Nucleus accumbens (tissue), 56 donors: ENCODE data around the gene FBXL13.
"Not testable (repeated sequence)": the region's sequence is repeated elsewhere in the genome, so short reads cannot be mapped to it uniquely, and the experiment has no call there.

Source experiments
- DNase-seq, 56 donors: peaks; one replicate each; lab custom pipeline; 2025; lab: John Stamatoyannopoulos, UW

Gene FBXL13

DNA sequence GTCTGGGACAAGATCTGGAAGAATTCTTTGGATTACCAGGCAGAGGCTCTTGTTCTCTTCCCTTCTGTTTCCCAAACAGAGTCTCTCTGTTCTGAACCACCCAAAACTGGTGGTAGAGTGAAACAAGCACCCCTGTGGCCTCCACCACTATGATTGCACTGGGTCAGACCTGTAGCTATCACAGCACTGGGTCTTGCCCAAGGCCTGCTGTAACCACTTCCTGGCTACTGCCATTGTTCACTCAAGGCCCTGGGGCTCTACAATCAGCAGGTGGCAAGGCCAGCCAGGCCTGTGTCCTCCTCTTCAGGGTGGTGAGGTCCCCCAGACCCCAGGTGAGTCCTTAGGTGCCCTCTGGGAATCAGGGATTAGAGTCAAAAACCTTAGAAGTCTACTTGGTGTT lies 165.9 kb downstream of the FBXL13 start:
- DNase-seq, result no peak

DNA sequence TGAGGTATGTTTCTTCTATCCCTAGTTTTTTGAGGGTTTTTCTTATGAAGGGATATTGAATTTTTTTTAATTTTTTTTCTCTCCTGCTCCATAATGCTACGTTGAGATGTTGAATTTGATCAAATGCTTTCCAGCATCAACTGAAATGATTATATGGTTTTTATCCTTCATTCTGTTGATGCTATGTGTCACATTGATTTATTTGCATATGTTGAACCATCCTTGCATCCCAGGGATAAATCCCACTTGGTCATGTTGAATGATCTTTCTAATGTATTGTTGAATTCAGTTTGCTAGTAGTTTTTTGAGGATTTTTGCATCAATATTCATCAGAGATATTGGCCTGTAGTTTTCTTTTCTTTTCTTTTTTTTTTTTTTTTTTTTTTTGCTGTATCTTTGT lies 171.0 kb downstream of the FBXL13 start:
- DNase-seq, result not testable (repeated sequence)

DNA sequence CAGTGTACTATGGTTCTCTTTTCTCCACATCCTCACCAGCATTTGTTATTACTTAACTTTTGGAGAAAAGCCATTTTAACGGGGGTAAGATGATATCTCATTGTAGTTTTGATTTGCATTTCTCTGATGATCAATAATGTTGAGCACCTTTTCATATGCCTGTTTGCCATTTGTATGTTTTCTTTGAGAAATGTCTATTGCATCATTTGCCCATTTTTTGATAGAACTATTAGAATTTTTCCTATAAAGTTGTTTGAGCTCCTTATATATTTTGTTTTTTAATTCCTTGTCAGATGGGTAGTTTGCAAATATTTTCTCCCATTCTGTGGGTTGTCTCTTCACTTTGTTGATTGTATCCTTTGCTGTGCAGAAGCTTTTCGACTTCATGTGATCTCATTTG lies 172.5 kb downstream of the FBXL13 start:
- DNase-seq, result not testable (repeated sequence)

DNA sequence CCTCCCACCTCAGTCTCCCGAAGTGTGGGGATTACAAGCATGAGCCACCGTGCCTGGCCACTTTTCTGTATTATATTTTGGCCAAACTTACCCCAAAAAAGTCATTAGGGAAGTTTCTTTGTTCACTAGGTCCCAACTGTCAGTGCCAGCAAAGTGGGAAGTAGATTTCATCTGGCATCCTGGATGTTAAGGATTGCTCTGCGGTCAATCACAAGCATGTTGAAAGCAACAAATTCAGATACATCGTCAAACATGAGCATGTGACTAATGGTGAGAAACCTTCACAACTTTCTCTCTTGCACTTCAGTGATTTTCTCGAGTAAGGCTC lies 176.1 kb downstream of the FBXL13 start:
- no peak for DNase-seq

DNA sequence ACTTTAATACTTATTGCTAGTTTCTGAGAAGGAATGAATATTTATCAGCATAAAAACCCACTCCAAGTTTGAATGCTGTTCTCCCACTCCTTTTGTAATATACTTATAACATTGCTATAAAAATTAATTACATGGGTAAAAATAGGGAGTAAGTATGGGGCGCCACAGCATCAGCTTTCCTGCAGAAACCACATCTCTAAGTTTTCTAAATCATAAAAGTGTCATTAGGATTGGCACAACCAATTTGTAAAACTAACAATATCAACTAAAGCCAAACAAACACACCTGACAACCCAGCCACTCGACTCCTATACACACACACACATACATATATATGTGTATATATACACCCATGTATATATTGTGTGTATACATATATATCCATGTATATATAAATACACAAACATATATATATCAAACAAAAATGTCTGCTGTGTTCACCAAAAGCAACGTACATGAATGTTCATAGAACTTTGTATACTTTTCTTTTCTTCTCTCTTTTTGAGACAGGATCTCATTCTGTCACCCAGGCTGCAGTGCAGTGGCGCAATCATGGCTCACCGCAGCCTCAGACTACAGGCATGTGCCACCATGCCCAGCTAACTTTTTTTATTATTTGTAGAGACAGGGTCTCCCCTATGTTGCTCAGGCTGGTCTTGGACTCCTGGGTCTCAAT lies 176.6 kb downstream of the FBXL13 start:
- DNase-seq, result no peak

DNA sequence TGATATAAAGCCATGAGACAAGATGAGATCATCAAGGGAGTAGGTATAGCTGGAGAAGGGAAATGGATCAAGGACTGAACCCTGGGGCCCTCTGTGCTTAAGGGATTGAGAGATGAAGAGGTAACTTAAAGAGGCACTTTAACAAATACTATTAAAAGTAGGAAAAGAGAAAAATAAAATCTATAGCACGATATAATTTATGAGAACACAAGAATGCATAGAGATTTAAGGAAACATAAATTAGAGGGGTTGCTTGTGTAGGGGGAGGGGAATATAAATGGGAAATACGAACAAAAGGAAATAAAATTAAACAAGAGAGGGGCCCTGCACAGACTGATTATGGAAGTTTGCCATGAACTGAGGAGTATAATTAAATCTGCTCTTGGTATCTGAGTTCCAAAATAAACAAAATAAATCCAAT lies 177.4 kb downstream of the FBXL13 start:
- no peak for DNase-seq

DNA sequence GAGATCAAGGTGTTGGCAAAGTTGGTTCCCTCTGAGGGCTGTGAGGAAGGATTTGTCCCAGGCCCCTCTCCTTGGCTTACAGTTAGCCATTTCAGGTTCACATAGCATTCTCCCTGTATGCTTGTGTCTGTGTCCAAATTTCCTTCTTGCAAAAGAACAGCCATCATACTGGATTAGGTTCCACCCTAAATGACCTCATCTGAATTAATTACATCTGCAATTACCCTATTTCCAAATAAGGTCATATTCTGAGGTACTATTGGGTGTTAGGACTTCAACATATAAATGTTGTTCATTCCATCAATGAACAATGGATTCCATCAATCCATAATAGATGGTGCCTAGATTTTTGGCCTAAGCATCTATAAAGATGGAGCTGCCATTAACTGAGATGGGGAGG lies 178.0 kb downstream of the FBXL13 start:
- no peak for DNase-seq

DNA sequence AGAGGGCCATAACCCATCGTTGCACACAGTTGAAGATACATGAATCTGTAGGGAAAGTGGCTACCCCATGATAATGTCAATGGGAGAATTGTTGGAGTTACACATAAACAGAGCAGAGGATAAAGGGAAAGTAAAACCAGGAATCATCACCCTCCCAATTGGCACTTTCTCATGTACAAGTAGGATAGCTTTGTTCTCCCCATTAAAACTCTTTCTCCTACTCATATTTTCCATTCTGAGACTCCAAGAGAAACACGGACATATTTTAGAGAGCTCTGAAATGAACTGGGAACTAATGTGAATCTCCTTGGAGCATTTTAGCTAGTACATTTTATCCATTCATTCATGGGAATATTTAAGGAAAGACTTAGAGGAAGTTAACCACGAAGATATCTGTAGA lies 179.0 kb downstream of the FBXL13 start:
- no peak for DNase-seq

DNA sequence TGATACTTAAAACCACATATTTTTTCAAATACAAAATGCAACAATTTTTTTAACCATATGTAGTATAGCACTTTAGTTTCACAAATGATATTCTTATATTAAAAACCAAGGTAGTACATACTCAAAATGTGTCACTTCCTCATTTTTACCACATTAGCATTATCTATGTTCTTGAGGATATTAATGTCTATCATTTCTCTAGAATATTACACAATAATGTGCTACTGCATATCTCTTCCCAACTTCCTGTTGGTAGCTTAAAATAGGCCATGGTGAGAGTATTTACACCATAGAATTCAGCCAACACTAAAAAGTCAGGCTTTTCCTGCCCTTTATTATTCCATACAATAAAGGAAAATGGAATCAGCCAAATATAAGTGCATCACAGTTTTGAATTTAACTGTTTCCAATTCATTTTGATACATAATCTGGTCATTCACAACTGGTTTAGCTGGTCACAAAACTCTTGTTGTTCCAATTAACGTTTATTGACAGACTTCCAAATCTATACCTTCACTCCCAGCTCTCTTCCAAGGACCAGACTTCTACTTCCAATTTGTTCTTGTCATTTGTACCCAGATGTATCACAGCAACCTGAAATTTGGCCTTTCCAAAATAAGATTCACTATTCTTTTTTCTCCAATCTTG lies 181.8 kb downstream of the FBXL13 start:
- no peak for DNase-seq

DNA sequence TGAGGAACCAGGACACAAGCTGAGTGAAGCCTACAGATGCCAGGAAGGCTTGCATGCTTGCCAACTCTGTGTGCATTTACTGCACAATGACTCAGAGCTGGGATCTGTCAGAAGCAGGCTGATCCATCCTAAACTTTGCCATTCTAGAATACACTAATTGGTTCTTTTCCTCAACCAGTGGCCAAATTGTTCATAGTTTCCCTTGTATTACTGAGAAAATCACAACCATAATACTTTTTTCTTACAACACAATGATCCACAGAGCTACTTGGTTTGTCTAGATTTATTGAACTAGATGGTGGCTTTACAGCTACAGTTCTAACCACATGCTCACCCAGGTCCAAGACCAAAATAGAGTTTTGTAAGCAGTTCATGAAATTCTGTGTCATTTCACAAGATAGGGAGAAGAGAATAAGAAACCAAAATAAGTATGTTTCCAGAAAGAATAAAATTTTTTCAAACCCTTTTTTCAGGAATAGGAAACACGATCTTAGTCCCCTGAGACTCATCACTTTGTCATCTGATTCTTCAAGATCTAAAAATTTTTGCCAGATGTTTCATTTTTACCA lies 182.8 kb downstream of the FBXL13 start:
- DNase-seq, result peak in 6 of 56 donors; percentile 2 to 38 (median 9)

DNA sequence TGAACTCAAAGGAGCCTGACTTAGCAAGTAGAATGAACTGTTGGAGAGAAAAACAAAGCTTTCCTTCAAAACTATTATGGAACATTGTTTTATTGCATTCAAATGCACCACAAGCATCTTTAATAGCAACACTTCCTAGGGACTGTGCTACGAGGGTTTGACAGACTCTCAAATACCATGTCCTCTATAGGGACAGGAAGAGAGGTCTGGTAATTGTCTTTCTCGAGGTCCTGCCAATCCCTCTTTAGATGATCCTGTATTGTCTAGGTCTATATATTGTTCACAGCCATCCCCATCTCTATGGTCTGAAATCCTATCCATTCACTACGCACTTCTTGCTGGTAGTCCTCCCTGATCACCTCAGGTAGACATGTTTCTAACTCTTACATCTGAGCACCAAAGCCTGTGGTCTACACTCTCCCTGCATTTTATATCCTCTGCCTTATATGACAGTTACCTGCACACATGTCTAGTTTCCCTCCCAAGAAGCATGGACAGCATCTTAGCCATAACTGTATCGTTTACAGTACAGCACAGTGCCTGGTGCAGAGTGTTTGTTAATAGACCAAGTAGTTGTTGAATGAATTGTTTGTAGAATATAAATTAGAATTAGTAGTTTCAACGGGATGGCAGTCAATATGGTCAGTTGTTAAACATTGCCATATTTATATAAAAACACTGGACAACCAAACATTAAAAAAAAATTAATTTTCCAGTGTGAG lies 183.5 kb downstream of the FBXL13 start:
- no peak for DNase-seq

DNA sequence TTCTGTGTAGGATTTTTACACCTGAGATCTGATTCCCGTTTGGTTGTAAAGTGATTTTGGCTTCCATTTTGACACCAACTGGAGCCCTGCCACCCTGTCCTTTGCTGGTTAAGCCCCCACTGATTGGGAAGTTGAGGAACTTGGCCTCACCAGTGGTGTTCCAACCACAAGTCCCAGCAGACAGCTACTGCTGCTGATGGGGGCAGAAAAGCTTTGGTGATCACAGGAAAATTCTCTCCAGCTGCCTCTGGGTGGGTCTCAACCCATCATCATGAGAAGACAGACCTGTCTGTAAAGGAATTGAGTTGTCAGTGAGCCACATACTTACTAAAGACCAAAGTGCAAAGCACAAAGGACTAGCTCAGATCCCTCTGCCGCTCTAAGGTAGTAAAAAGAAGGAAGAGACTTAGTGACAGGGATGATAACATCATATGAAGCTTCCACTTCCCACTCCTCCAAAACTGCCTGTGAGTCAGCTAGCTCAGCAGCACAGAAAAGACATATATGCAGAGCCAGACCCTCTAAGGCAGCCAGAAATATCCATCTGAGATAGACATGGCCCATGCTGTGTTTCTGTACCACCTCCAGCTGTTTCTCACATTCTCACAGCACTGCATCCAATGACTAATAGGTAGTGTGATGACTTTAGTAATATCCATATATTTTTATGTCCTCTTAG lies 184.2 kb downstream of the FBXL13 start:
- peak in 6 of 56 donors; percentile 5 to 20 (median 7) for DNase-seq

DNA sequence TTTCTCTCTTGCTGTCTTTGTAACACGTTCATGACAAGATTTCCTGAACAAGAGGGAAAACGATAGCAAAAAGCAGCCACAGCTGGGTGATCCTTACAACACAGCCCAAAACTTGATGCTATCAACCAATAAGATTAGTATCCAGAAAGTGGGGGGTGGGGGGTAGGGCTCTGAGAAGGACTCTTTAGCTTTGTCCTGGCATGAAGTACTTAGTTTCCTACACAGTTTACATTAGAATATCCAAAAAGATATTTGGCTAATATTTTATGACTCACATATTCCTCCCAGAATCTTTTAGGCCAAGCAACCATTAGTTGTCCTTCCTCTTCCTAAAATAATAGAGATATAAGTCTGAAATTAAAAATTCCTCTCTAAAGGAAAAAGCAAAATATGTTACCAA lies 184.7 kb downstream of the FBXL13 start:
- no peak for DNase-seq

DNA sequence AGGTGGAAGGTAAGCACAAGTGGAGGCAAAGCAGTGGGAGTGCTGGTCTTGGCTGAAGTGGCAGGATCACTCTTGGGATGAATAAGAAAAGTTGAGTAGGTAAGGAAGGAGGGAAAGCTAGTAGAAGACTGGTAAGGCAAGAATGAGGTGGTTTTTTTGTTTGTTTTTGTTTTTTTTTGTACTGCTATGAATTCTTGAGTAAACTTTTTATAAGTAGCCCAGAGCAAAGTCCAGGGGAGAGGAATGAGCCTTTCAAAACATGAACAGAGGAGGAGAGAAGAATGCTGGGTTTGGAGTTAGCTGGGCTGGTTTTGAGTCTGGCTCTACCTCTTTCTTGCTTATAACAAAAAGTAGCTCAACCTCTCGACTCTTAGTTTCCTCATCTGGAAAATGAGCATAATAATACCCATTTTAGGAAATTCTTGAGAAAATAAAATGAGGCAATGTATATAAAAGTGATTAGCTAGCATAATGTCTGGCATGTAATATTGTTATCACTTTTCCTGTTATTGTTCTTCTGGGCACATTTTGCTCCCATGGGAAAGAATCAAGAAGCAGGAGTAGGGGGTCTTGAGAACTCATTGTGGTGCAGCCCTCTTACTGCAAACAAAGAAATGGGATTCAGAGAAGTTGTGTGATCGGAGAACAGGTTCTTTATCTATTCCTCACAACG lies 185.9 kb downstream of the FBXL13 start:
- DNase-seq, result no peak

DNA sequence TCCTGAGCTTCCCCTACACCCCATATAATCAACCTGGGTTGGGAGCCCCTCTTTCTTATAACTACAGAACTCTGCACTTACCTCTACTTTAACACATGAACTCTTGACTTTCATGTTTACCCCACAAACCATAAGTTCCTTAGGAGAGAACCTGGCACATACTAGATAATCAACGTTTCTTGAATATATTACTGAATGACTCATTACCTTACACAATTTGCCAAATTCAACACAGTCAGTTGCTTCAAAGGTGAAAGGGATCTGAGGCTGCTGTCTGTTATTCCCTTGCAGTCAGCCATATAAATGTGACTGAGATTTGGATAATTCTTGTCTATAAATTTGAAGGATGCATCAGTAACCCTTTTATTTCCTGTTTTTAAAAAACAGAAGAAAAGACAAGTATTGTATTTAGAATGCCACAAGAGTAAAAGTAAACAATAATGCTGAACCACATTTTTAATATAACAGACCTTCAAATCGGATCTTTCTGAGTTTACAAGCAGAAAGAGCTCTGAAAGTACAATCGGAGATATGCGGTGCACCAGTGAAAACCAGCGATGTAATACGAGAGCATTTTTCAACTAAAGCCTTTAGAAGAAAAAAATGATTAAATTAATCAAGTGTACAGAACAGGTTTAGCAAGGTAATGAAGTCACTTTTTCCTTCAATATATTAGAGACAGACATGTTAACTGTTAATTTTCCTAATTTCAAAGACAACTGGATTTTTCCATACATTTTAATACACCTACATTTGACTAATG lies 191.3 kb downstream of the FBXL13 start:
- no peak for DNase-seq

DNA sequence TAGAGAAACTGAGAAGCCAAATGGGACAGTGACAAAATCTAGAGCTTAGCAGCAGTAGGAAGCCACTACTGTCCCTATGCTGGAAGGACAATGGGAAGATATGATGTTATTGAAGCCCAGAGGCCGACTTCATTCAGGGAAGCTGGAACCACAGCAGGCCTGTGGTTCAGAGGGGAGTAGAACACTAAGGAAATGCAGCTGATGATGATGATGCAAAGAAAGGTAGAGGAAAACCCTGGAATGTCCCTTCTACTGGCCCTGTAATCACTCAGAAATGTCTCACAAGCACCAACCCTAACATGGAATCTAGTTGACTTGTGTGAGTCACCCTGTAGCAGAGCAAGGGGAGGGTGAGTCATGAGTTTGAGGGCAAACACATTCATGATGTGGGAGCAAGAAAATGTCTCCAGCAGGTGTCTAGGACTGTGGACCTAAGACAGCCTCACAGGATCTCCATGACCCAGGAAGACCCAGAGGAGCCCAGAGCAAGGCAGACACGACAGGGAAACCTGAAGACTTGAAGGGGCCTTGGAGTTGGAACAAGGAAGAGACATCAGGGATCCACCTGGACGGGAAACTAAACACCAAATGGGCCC lies 198.8 kb downstream of the FBXL13 start:
- DNase-seq, result peak in 1 of 56 donors; percentile 2

DNA sequence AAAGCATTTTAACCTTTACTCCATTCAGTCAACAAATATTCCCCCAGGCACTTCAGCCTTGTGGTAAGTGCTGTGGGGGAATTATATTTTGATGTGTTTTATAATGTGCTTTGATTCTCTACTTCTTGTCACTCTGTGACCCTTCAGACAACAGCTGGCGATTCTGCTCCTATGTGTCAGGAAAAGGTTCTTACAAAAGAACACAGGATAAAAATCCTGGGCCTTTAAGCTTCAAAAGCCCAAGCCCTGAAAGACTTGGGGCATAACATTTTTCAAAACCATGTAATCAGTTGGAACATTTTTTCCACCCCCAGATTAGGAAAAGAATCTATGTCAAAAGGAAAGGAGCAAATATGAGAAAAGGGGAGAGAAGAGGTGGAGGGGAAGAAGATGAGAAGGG lies 199.6 kb downstream of the FBXL13 start:
- DNase-seq, result no peak

DNA sequence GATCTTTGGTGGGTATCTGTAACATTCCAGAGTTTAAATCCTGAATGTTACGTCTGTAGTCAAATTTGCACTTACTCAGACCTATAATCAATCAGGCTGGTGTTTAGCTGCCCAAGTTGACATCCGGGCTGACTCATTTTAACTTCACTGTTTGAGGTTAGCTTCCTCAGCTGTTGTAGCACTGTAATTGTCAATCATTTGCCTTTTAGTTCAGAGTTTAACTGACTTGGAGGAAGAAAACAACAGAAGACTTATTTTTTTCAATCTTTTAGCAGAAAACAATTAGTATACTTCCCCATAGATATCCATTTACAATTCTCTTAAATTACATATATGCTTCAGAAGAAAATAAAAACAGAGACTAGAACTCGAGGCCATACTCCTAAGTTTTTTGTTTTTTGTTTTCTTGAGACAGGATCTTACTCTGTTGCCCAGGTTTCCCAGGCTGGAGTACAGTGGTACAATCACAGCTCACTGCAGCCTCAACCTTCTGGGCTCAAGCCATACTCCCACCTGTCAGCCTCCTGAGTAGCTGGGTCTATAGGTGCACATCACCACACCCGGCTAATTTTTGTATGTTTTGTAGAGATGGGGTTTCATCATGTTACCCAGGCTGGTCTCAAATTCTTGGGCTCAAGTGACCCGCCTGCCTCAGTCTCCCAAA lies 200.3 kb downstream of the FBXL13 start:
- DNase-seq, result no peak
